Chondrocyte (in vitro differentiated cells): ENCODE data around the gene ATCAY. TPM values are rescaled to one million over a fixed set of nuclear protein-coding genes. Genes with fewer than 3 reads are reported as not detected.
"Not testable (repeated sequence)": the region's sequence is repeated elsewhere in the genome, so short reads cannot be mapped to it uniquely, and the experiment has no call there.

Source experiments
- DNase-seq: peaks from one replicate; pipeline ENCODE4 v3.0.0; 2021; ENCODE audit warnings: mixed read lengths, low spot score
- H3K27ac Mint-ChIP-seq: one replicate; pipeline ENCODE4 v1.8.0; 2021; ENCODE audit warnings: mild to moderate bottlenecking, moderate library complexity, mixed read lengths; ENCODE audit not compliant: unreplicated experiment
- H3K27me3 Mint-ChIP-seq: 2 replicates; pipeline ENCODE4 v1.8.0; 2021; ENCODE audit warnings: low read depth, mixed read lengths
- H3K36me3 Mint-ChIP-seq: 2 replicates; pipeline ENCODE4 v1.8.0; 2021; ENCODE audit warnings: low read depth, mixed read lengths
- H3K4me1 Mint-ChIP-seq: 2 replicates; pipeline ENCODE4 v1.8.0; 2021; ENCODE audit warnings: low read depth, mild to moderate bottlenecking, mixed read lengths
- H3K4me3 Mint-ChIP-seq: one replicate; pipeline ENCODE4 v1.8.0; 2021; ENCODE audit warnings: mild to moderate bottlenecking, moderate library complexity, mixed read lengths; ENCODE audit not compliant: unreplicated experiment
- H3K9me3 Mint-ChIP-seq: 2 replicates; pipeline ENCODE4 v1.8.0; 2021; ENCODE audit warnings: low read depth, mixed read lengths
- CTCF ChIP-seq: fragments of 200-600 bp; sonication (generic); IDR thresholded peaks from 2 replicates; pipeline ENCODE4 v1.5.0; 2021; ENCODE audit warnings: antibody characterized with exemption, mild to moderate bottlenecking, moderate library complexity
- total RNA-seq: library from RNA; stranded (reverse); gene quantifications from 3 replicates; pipeline ENCODE4 v1.2.1, GENCODE V29; 2021

The ATCAY gene
- total RNA-seq, 1 donor from 2014 or later: not detected

- peaks cover 1% of the 10 kb centered on the region for H3K36me3 Mint-ChIP-seq
These were observed 16.8 kb upstream of the ATCAY start for GRCh38 chr19:3863648-3864047.

GRCh38 chr19:3866910-3867638, 13.4 kb upstream of the ATCAY start:
- H3K4me1 Mint-ChIP-seq: no peaks in the 10 kb centered on the region
- no peak for TF ChIP-seq CTCF
- H3K36me3 Mint-ChIP-seq: no peaks in the 10 kb centered on the region
- H3K4me3 Mint-ChIP-seq: no peak overlapping the region
- H3K9me3 Mint-ChIP-seq: no peaks in the 10 kb centered on the region
- H3K27me3 Mint-ChIP-seq: peaks cover 60% of the 10 kb centered on the region
- DNase-seq: no peak
- no peak overlapping the region for H3K27ac Mint-ChIP-seq

More at GRCh38 chr19:3863648-3864047, 16.8 kb upstream of the ATCAY start:
- DNase-seq: no peak
- Mint-ChIP-seq H3K4me1 (no peaks in the 10 kb centered on the region), H3K9me3 (no peaks in the 10 kb centered on the region), H3K4me3 (no peak overlapping the region), H3K27me3 (peaks cover 66% of the 10 kb centered on the region), H3K27ac (no peak overlapping the region)
- no peak for TF ChIP-seq CTCF

- no peak overlapping the region for H3K27ac Mint-ChIP-seq
- H3K36me3 Mint-ChIP-seq: no peaks in the 10 kb centered on the region
- DNase-seq: no peak
- no peak for TF ChIP-seq CTCF
- peaks cover 57% of the 10 kb centered on the region for H3K27me3 Mint-ChIP-seq
- no peaks in the 10 kb centered on the region for H3K4me1 Mint-ChIP-seq
- no peaks in the 10 kb centered on the region for H3K9me3 Mint-ChIP-seq
- no peak overlapping the region for H3K4me3 Mint-ChIP-seq
These were observed 12.3 kb upstream of the ATCAY start for GRCh38 chr19:3867971-3868769.

GRCh38 chr19:3868770-3869456, 11.6 kb upstream of the ATCAY start, which contains the start of gene ZFR2:
Gene ZFR2, minus strand, starts transcription at chr19:3869038. Its CDS starts 21 bp downstream, at chr19:3869017.
- Mint-ChIP-seq H3K27me3 (peaks cover 60% of the 10 kb centered on the region), H3K36me3 (no peaks in the 10 kb centered on the region), H3K4me1 (no peaks in the 10 kb centered on the region), H3K27ac (no peak within 1 kb of the TSS), H3K4me3 (peak within 1 kb of the TSS; percentile 29), H3K9me3 (no peaks in the 10 kb centered on the region)
- TF ChIP-seq CTCF: no peak
- DNase-seq: no peak

DNA sequence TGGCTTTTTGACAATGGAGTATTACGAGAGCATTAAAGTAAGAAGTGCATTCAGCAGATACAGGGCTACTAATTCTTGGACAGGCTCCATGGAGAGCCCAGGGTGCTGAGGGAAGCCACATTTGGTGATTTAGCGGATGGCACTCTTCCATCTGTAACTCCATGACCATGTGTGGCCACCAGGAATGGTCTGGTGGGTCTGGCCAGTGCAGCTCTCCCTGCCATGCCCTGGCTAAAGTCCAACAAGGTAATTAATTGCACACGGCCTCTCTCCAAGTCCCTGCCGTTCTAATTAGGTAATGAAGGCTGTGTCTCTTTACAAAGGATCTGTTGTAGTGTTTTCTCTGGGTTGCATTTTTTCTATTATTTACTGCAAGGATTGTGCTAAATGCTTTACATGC, 7.3 kb upstream of the ATCAY start:
- Mint-ChIP-seq H3K4me1 (no peaks in the 10 kb centered on the region), H3K27ac (no peak overlapping the region), H3K27me3 (peaks cover 29% of the 10 kb centered on the region), H3K9me3 (no peaks in the 10 kb centered on the region), H3K36me3 (no peaks in the 10 kb centered on the region), H3K4me3 (no peak overlapping the region)
- no peak for TF ChIP-seq CTCF
- DNase-seq: no peak

DNA sequence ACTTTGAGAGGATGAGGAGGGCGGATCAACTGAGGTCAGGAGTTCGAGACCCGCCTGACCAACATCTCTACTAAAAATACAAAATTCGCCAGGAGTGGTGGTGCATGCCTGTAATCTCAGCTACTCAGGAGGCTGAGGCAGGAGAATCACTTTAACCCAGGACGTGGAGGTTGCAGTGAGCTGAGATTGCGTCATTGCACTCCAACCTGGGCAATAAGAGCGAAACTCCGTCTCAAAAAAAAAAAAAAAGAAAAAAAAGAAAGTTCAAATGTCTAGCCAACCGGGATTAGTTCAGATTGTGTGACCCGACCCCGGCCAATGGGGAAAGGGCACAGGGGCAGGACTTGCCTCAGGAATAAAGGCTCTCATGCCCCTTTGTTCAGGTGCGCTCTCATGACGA, 5.8 kb upstream of the ATCAY start:
- not testable (repeated sequence) for H3K9me3 Mint-ChIP-seq, DNase-seq, H3K27ac Mint-ChIP-seq, H3K36me3 Mint-ChIP-seq, H3K4me3 Mint-ChIP-seq, H3K4me1 Mint-ChIP-seq
- peaks cover 26% of the 10 kb centered on the region for H3K27me3 Mint-ChIP-seq
